Measurements from ENCODE around the gene FEZF1.

DNA sequence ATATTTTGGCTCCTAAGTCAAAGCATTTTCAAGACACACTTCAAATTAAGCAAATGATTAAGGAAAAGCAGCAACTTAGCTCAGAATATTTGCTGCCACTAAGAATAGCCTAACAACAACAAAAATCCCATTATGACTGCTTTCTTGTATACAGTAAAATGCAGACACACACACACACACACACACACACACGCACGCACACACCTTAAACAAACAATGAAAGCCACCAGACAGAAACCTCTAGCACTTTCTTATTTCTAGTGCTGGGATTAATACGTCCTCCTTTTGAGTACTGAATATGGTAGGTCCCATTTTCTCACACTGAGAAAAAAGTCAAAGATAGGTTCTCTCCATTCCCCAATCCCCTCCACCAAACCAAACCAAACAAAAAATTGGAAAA lies 23.4 kb upstream of the FEZF1 start:
- TF ChIP-seq, protein P1, sequence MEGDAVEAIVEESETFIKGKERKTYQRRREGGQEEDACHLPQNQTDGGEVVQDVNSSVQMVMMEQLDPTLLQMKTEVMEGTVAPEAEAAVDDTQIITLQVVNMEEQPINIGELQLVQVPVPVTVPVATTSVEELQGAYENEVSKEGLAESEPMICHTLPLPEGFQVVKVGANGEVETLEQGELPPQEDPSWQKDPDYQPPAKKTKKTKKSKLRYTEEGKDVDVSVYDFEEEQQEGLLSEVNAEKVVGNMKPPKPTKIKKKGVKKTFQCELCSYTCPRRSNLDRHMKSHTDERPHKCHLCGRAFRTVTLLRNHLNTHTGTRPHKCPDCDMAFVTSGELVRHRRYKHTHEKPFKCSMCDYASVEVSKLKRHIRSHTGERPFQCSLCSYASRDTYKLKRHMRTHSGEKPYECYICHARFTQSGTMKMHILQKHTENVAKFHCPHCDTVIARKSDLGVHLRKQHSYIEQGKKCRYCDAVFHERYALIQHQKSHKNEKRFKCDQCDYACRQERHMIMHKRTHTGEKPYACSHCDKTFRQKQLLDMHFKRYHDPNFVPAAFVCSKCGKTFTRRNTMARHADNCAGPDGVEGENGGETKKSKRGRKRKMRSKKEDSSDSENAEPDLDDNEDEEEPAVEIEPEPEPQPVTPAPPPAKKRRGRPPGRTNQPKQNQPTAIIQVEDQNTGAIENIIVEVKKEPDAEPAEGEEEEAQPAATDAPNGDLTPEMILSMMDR (IDR thresholded peaks at IDR 0.05), result no peak
- no peak for TF ChIP-seq POLR2A (IDR thresholded peaks at IDR 0.05)
